IMR-90 (cell line): ENCODE measurements around the gene NKD1. TPM values are rescaled to one million over a fixed set of nuclear protein-coding genes. Genes with fewer than 3 reads are reported as not detected.

Source experiments
- ATAC-seq: fragments of 200-7000 bp; cut with Tn5 transposase; 2 replicates; pipeline ENCODE4 v1.9.1; 2020; ENCODE audit warnings: low read depth, mild to moderate bottlenecking, moderate library complexity
- BruUV-seq: library from RNA; stranded (reverse); fragments of 400-500 nt; replicated peaks from 2 replicates; lab custom pipeline; 2021; lab: Mats Ljungman, UMichigan
- CTCF ChIA-PET: fragments of 300-600 bp; formaldehyde crosslinking; extraction: SDS; loops from one replicate; lab custom pipeline; 2021; ENCODE audit warnings: antibody characterized with exemption; lab: Yijun Ruan, JAX
- POLR2A ChIA-PET: fragments of 300-600 bp; sonication (Branson Sonifier 250); formaldehyde crosslinking; loops from one replicate; lab custom pipeline; 2022; ENCODE audit warnings: antibody characterized with exemption; ENCODE audit not compliant: unreplicated experiment; lab: Charles Lee
- DNase-seq: peaks from one replicate; pipeline ENCODE4 v3.0.0; 2013
- H2AFZ ChIP-seq: replicated peaks from 2 replicates; pipeline ENCODE3; 2013; ENCODE audit warnings: low read length, mild to moderate bottlenecking; ENCODE audit not compliant: poor library complexity
- H2AK5ac ChIP-seq: 2 replicates; pipeline ENCODE4 v1.6.1; 2013; ENCODE audit warnings: low read depth, low read length, inconsistent platforms
- H2AK9ac ChIP-seq: replicated peaks from 2 replicates; pipeline ENCODE3; 2013; ENCODE audit warnings: mild to moderate bottlenecking, low read depth, low read length, moderate library complexity; ENCODE audit not compliant: poor library complexity
- H2BK120ac ChIP-seq: 2 replicates; pipeline ENCODE4 v1.6.1; 2013; ENCODE audit warnings: low read depth, low read length, inconsistent platforms
- H2BK15ac ChIP-seq: 3 replicates; pipeline ENCODE4 v1.6.1; 2013; ENCODE audit warnings: low read depth, low read length, inconsistent platforms
- H2BK20ac ChIP-seq: 2 replicates; pipeline ENCODE4 v1.6.1; 2013; ENCODE audit warnings: low read depth, mild to moderate bottlenecking, inconsistent platforms, low read length, moderate library complexity
- H2BK5ac ChIP-seq: 2 replicates; pipeline ENCODE4 v1.6.1; 2013; ENCODE audit warnings: mild to moderate bottlenecking, low read depth, low read length, inconsistent platforms; ENCODE audit not compliant: poor library complexity, severe bottlenecking
- H3K14ac ChIP-seq: replicated peaks from 2 replicates; pipeline ENCODE4 v1.6.1; 2013; ENCODE audit warnings: low read depth, low read length, inconsistent platforms
- H3K18ac ChIP-seq: 2 replicates; pipeline ENCODE4 v1.6.1; 2013; ENCODE audit warnings: low read depth, low read length, control low read depth
- H3K23ac ChIP-seq: 2 replicates; pipeline ENCODE4 v1.6.1; 2013; ENCODE audit warnings: low read depth, low read length, inconsistent platforms
- H3K27ac ChIP-seq: 2 replicates; pipeline ENCODE4 v1.5.1; 2013; ENCODE audit warnings: mild to moderate bottlenecking, control low read depth, low read length; ENCODE audit not compliant: insufficient read depth
- H3K27me3 ChIP-seq: 2 replicates; pipeline ENCODE4 v1.6.1; 2013; ENCODE audit warnings: low read length; ENCODE audit not compliant: control insufficient read depth, insufficient read depth
- H3K36me3 ChIP-seq: 2 replicates; pipeline ENCODE4 v1.6.1; 2013; ENCODE audit warnings: low read length, mixed read lengths; ENCODE audit not compliant: control insufficient read depth, insufficient read depth
- H3K4ac ChIP-seq: 2 replicates; pipeline ENCODE4 v1.6.1; 2013; ENCODE audit warnings: low read depth, low read length, inconsistent platforms
- H3K4me1 ChIP-seq: 2 replicates; pipeline ENCODE4 v1.6.1; 2013; ENCODE audit warnings: low read length, mixed read lengths; ENCODE audit not compliant: control insufficient read depth, insufficient read depth
- H3K4me2 ChIP-seq: 2 replicates; pipeline ENCODE4 v1.6.1; 2013; ENCODE audit warnings: low read depth, mild to moderate bottlenecking, control low read depth, low read length, moderate library complexity
- H3K4me3 ChIP-seq: 2 replicates; pipeline ENCODE4 v1.5.1; 2013; ENCODE audit warnings: low read depth, mild to moderate bottlenecking, control low read depth, low read length, moderate library complexity; ENCODE audit not compliant: insufficient read depth
- H3K56ac ChIP-seq: 2 replicates; pipeline ENCODE4 v1.6.1; 2013; ENCODE audit warnings: low read length, inconsistent platforms; ENCODE audit not compliant: insufficient read depth; ENCODE audit errors: extremely low read depth
- H3K79me1 ChIP-seq, 2 experiments: 2 replicates each; pipeline ENCODE4 v1.6.1; 2013; ENCODE audit warnings: low read length in 2 of 2, inconsistent platforms in 1 of 2, low read depth in 1 of 2
- H3K9ac ChIP-seq: 2 replicates; pipeline ENCODE4 v1.6.1; 2013; ENCODE audit warnings: low read depth, low read length, control low read depth
- H3K9me1 ChIP-seq: 2 replicates; pipeline ENCODE4 v1.6.1; 2013; ENCODE audit warnings: low read length, inconsistent platforms; ENCODE audit not compliant: insufficient read depth
- H3K9me3 ChIP-seq: 2 replicates; pipeline ENCODE4 v1.6.1; 2013; ENCODE audit warnings: low read length; ENCODE audit not compliant: control insufficient read depth, insufficient read depth
- H4K20me1 ChIP-seq: 2 replicates; pipeline ENCODE4 v1.6.1; 2013; ENCODE audit warnings: low read length, inconsistent platforms; ENCODE audit not compliant: insufficient read depth
- H4K5ac ChIP-seq: 2 replicates; pipeline ENCODE4 v1.6.1; 2013; ENCODE audit warnings: mild to moderate bottlenecking, low read depth, low read length, control low read depth
- H4K8ac ChIP-seq, 2 experiments: 2 replicates each; pipeline ENCODE4 v1.6.1; 2013; ENCODE audit warnings: low read depth in 2 of 2, low read length in 2 of 2, control low read depth in 1 of 2, inconsistent platforms in 1 of 2
- H4K91ac ChIP-seq: 2 replicates; pipeline ENCODE4 v1.6.1; 2013; ENCODE audit warnings: low read depth, low read length, inconsistent platforms; ENCODE audit not compliant: insufficient read depth
- BHLHE40 ChIP-seq: fragments of 150-350 bp; IDR thresholded peaks from 2 replicates; pipeline ENCODE4 v1.6.1; 2016; ENCODE audit warnings: mild to moderate bottlenecking, low read depth, low read length
- CEBPB ChIP-seq: IDR thresholded peaks from 2 replicates; pipeline ENCODE4 v1.6.1; 2012; ENCODE audit warnings: low read depth, low read length, improper control_type of control experiment
- CHD1 ChIP-seq: IDR thresholded peaks from 2 replicates; pipeline ENCODE4 v1.6.1; 2012; ENCODE audit warnings: low read depth, low read length, improper control_type of control experiment
- CTCF ChIP-seq: conservative IDR thresholded peaks from 2 replicates; pipeline ENCODE4 v1.5.1; 2012; ENCODE audit warnings: mild to moderate bottlenecking, low read depth, low read length, improper control_type of control experiment
- FOS ChIP-seq: fragments of 150-350 bp; IDR thresholded peaks from 2 replicates; pipeline ENCODE4 v1.6.1; 2016; ENCODE audit warnings: low read depth, low read length
- MAFK ChIP-seq: IDR thresholded peaks from 2 replicates; pipeline ENCODE4 v1.6.1; 2012; ENCODE audit warnings: low read depth, low read length, improper control_type of control experiment
- MAZ ChIP-seq: IDR thresholded peaks from 2 replicates; pipeline ENCODE4 v1.6.1; 2012; ENCODE audit warnings: low read depth, mild to moderate bottlenecking, low read length, improper control_type of control experiment, moderate library complexity, borderline replicate concordance
- MXI1 ChIP-seq: IDR thresholded peaks from 2 replicates; pipeline ENCODE4 v1.6.1; 2012; ENCODE audit warnings: low read depth, mild to moderate bottlenecking, low read length, moderate library complexity, borderline replicate concordance
- NFE2L2 ChIP-seq: fragments of 150-350 bp; IDR thresholded peaks from 2 replicates; pipeline ENCODE4 v1.6.1; 2016; ENCODE audit warnings: low read depth, mild to moderate bottlenecking, low read length
- POLR2A ChIP-seq: IDR thresholded peaks from 2 replicates; pipeline ENCODE4 v1.6.1; 2012; ENCODE audit warnings: mild to moderate bottlenecking, low read depth, low read length
- RAD21 ChIP-seq: IDR thresholded peaks from 2 replicates; pipeline ENCODE4 v1.6.1; 2012; ENCODE audit warnings: low read length, improper control_type of control experiment
- RFX5 ChIP-seq: IDR thresholded peaks from 2 replicates; pipeline ENCODE4 v1.8.0; 2012; ENCODE audit warnings: low read depth, mild to moderate bottlenecking, low read length, moderate library complexity
- SMC3 ChIP-seq: fragments of 150-350 bp; IDR thresholded peaks from 2 replicates; pipeline ENCODE4 v1.6.1; 2016; ENCODE audit warnings: low read depth, mild to moderate bottlenecking, antibody characterized with exemption, low read length, moderate library complexity
- USF2 ChIP-seq: fragments of 150-350 bp; IDR thresholded peaks from 2 replicates; pipeline ENCODE4 v1.6.1; 2017; ENCODE audit warnings: mild to moderate bottlenecking, antibody characterized with exemption, low read length, low read depth
- dilution Hi-C: fragments of 300-500 bp; cut with HindIII; formaldehyde crosslinking; loops from one replicate; pipeline ENCODE4 v1.14.3; 2018; ENCODE audit warnings: low sequenced_read_pairs; ENCODE audit not compliant: unreplicated experiment
- in situ Hi-C: fragments of 300-500 bp; cut with MboI; formaldehyde crosslinking; loops from 3 replicates; pipeline ENCODE4 v1.14.3; 2019; ENCODE audit warnings: low sequenced_read_pairs, inconsistent platforms, mixed read lengths
- intact Hi-C: fragments of 100-400 bp; cut with micrococcal nuclease; formaldehyde crosslinking; loops from 2 replicates; pipeline ENCODE4 v1.10.0; 2022
- polyA plus RNA-seq, 3 experiments: library from polyadenylated mRNA; depleted of rRNA; stranded (reverse); fragments of >200 nt; gene quantifications; 2 replicates each; pipeline ENCODE4 v1.2.3, GENCODE V29; 2012; ENCODE audit warnings: low replicate concordance in 1 of 3
- total RNA-seq: library from RNA; depleted of rRNA; stranded (reverse); fragments of >200 nt; gene quantifications from 2 replicates; pipeline ENCODE4 v1.2.3, GENCODE V29; 2012
- TF ChIP-seq, protein P1 (sequence below): fragments of 150-350 bp; IDR thresholded peaks from 2 replicates; pipeline ENCODE4 v1.6.1; 2016; ENCODE audit warnings: low read depth, mild to moderate bottlenecking, low read length, moderate library complexity, borderline replicate concordance

NKD1 gene
- total and polyA plus RNA-seq, 2 of the 4 experiments (the other 2 are of a cell fraction): not detected

DNA sequence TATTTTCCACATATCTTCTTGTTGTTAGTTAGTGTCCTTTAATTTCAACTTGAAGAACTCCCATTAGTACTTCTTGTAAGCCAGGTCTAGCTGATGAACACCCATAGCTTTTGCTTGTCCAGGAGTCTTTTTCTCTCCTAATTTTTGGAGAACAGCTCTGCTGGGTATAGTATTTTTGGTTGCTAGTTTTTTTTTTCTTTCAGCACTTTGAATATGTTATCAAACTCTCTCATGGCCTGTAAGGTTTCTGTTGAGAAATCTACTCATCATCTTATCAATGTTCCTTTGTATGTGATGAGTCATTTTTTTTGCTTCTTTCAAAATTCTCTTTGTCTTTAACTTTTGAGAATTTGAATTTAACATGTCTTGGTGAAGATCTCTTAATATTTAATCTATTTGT, 31.8 kb upstream of the NKD1 start:
- in situ Hi-C loops (no loop called here), dilution Hi-C loops (no loop called here), intact Hi-C loops (no loop called here)
- no peak overlapping the region for H3K4me3 ChIP-seq
- H3K79me1 ChIP-seq: no peaks in the 10 kb centered on the region
- TF ChIP-seq, protein P1, sequence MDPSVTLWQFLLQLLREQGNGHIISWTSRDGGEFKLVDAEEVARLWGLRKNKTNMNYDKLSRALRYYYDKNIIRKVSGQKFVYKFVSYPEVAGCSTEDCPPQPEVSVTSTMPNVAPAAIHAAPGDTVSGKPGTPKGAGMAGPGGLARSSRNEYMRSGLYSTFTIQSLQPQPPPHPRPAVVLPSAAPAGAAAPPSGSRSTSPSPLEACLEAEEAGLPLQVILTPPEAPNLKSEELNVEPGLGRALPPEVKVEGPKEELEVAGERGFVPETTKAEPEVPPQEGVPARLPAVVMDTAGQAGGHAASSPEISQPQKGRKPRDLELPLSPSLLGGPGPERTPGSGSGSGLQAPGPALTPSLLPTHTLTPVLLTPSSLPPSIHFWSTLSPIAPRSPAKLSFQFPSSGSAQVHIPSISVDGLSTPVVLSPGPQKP: no peak
- TF ChIP-seq MAFK (no peak), RAD21 (no peak), MXI1 (no peak), FOS (no peak), CTCF (no peak), CHD1 (no peak), BHLHE40 (no peak), RFX5 (no peak), SMC3 (no peak), USF2 (no peak), CEBPB (no peak), POLR2A (no peak), MAZ (no peak), NFE2L2 (no peak)
- H3K4ac ChIP-seq: no peak overlapping the region
- no peak overlapping the region for H3K9ac ChIP-seq
- H3K9me3 ChIP-seq: no peaks in the 10 kb centered on the region
- no peak overlapping the region for H4K8ac ChIP-seq
- no peak overlapping the region for H2BK5ac ChIP-seq
- no peak overlapping the region for H3K14ac ChIP-seq
- no peak overlapping the region for H2AK5ac ChIP-seq
- no peak overlapping the region for H2AK9ac ChIP-seq
- DNase-seq (no peak), ATAC-seq (no peak)
- no peak overlapping the region for H2BK120ac ChIP-seq
- no peaks in the 10 kb centered on the region for H4K20me1 ChIP-seq
- no peaks in the 10 kb centered on the region for H3K9me1 ChIP-seq
- no peaks in the 10 kb centered on the region for H3K27me3 ChIP-seq
- H4K91ac ChIP-seq: no peak overlapping the region
- H2BK20ac ChIP-seq: no peak overlapping the region
- no peak overlapping the region for H3K27ac ChIP-seq
- H2BK15ac ChIP-seq: no peak overlapping the region
- H4K5ac ChIP-seq: no peak overlapping the region
- H3K56ac ChIP-seq: no peak overlapping the region
- no peak overlapping the region for H2AFZ ChIP-seq
- H3K4me1 ChIP-seq: no peaks in the 10 kb centered on the region
- no peaks in the 10 kb centered on the region for H3K36me3 ChIP-seq
- ChIA-PET CTCF (interaction anchor here (0.6 kb wide), 1 partner anchor 36 kb away, joined by 3 read pairs; no protein-coding TSS in a partner anchor), POLR2A (no interaction called here)
- H3K4me2 ChIP-seq: no peak overlapping the region
- no TSS peak for BruUV-seq
- no peak overlapping the region for H3K18ac ChIP-seq
- H3K23ac ChIP-seq: no peak overlapping the region
